HepG2 (cell line): Measurements from ENCODE around the gene WTAP. TPM values are rescaled to one million over a fixed set of nuclear protein-coding genes. Genes with fewer than 3 reads are reported as not detected.

Source experiments
- ATF1 ChIP-seq: IDR thresholded peaks from 2 replicates; pipeline ENCODE4 v1.6.1; 2016; ENCODE audit warnings: mild to moderate bottlenecking, control low read depth
- ATF6 ChIP-seq: sonication (generic); formaldehyde crosslinking; conservative IDR thresholded peaks from 2 replicates; pipeline ENCODE4 v1.4.0; 2020; ENCODE audit warnings: missing genetic modification reagents
- CENPX ChIP-seq: sonication (generic); formaldehyde crosslinking; IDR thresholded peaks from 2 replicates; pipeline ENCODE4 v1.9.0; 2021; ENCODE audit warnings: mild to moderate bottlenecking, missing genetic modification reagents, moderate library complexity
- CSRNP2 ChIP-seq: sonication (generic); formaldehyde crosslinking; conservative IDR thresholded peaks from 2 replicates; pipeline ENCODE4 v1.8.0; 2022; ENCODE audit warnings: low read depth, missing genetic modification reagents
- EZH2 ChIP-seq: conservative IDR thresholded peaks from 2 replicates; pipeline ENCODE4 v1.6.1; 2012; ENCODE audit warnings: mild to moderate bottlenecking, low read depth, low read length, moderate library complexity
- GATA4 ChIP-seq: sonication (generic); IDR thresholded peaks from 2 replicates; pipeline ENCODE4 v1.6.1; 2016; ENCODE audit warnings: antibody characterized with exemption, low read depth, borderline replicate concordance
- IRF1 ChIP-seq: sonication (generic); formaldehyde crosslinking; IDR thresholded peaks from 2 replicates; pipeline ENCODE4 v1.4.0; 2020; ENCODE audit warnings: low read depth, mild to moderate bottlenecking, missing genetic modification reagents
- MYC ChIP-seq: sonication (generic); formaldehyde crosslinking; IDR thresholded peaks from 2 replicates; pipeline ENCODE4 v1.9.0; 2021; ENCODE audit warnings: missing genetic modification reagents, borderline replicate concordance
- NCOA1 ChIP-seq: sonication (generic); formaldehyde crosslinking; IDR thresholded peaks from 2 replicates; pipeline ENCODE4 v1.9.0; 2021; ENCODE audit warnings: missing genetic modification reagents
- REST ChIP-seq, 2 experiments: IDR thresholded peaks; 2 replicates each; pipeline ENCODE4 v1.6.1; 2011 to 2012; ENCODE audit warnings: low read length in 2 of 2, borderline replicate concordance in 1 of 2, low read depth in 1 of 2, mild to moderate bottlenecking in 1 of 2, moderate library complexity in 1 of 2
- SIN3A ChIP-seq: IDR thresholded peaks from 2 replicates; pipeline ENCODE4 v1.6.1; 2011; ENCODE audit warnings: low read depth, mild to moderate bottlenecking, control low read depth, low read length, borderline replicate concordance
- SOX5 ChIP-seq: IDR thresholded peaks from 2 replicates; pipeline ENCODE4 v1.6.1; 2016; ENCODE audit warnings: borderline replicate concordance
- ZNF136 ChIP-seq: sonication (generic); formaldehyde crosslinking; IDR thresholded peaks from 2 replicates; pipeline ENCODE4 v1.8.1; 2022; ENCODE audit warnings: low read depth, mild to moderate bottlenecking, moderate library complexity, missing genetic modification reagents
- ZNF513 ChIP-seq: sonication (generic); formaldehyde crosslinking; conservative IDR thresholded peaks from 2 replicates; pipeline ENCODE4 v1.5.0; 2020; ENCODE audit warnings: missing genetic modification reagents
- ZNF605 ChIP-seq: sonication (generic); formaldehyde crosslinking; IDR thresholded peaks from 2 replicates; pipeline ENCODE4 v1.8.0; 2022; ENCODE audit warnings: mild to moderate bottlenecking, missing genetic modification reagents
- ZNF746 ChIP-seq: sonication (generic); formaldehyde crosslinking; IDR thresholded peaks from 2 replicates; pipeline ENCODE4 v1.8.0; 2022; ENCODE audit warnings: mild to moderate bottlenecking, missing genetic modification reagents
- ZNF749 ChIP-seq: sonication (generic); formaldehyde crosslinking; IDR thresholded peaks from 2 replicates; pipeline ENCODE4 v1.8.0; 2022; ENCODE audit warnings: mild to moderate bottlenecking, missing genetic modification reagents, moderate library complexity, borderline replicate concordance
- ZNF775 ChIP-seq: sonication (generic); formaldehyde crosslinking; IDR thresholded peaks from 2 replicates; pipeline ENCODE4 v1.4.0; 2020; ENCODE audit warnings: missing genetic modification reagents, mild to moderate bottlenecking, moderate library complexity, borderline replicate concordance
- ZSCAN22 ChIP-seq: sonication (generic); formaldehyde crosslinking; IDR thresholded peaks from 2 replicates; pipeline ENCODE4 v1.4.0; 2020; ENCODE audit warnings: mild to moderate bottlenecking, missing genetic modification reagents
- polyA plus RNA-seq, 8 experiments: library from polyadenylated mRNA; depleted of rRNA in 3 of 8; stranded (reverse) in 7 of 8; unstranded in 1 of 8; fragments of >200 nt; fragmentation: Illumina TruSeq in 4 of 8; extraction: Trizol in 4 of 8; gene quantifications; 2 replicates each; pipeline versions ENCODE4 v1.2.1 to v1.2.3, GENCODE V29; 2011 to 2016; ENCODE audit warnings: low read depth in 4 of 8, missing spikeins in 1 of 8, mixed read lengths in 1 of 8; ENCODE audit not compliant: insufficient read depth in 1 of 8
- total RNA-seq, 5 experiments: library from RNA; depleted of rRNA; stranded (reverse); fragments of >200 nt; fragmentation: Illumina TruSeq; extraction: Trizol; gene quantifications; 2 replicates each; pipeline ENCODE4 v1.2.3, GENCODE V29; 2016; ENCODE audit warnings: low read depth in 1 of 5

The WTAP gene
- total and polyA plus RNA-seq, 2 of the 13 experiments (the other 11 are each of a cell fraction or from before 2014, with no cell fraction given) = 31.6 to 167 TPM

- TF ChIP-seq REST (IDR thresholded peaks at IDR 0.05; ENCODE audit: borderline replicate concordance in 1 of 2, low read depth in 1 of 2, low read length in 2 of 2) = peak; percentile 35 to 78
- TF ChIP-seq NCOA1 = peak; percentile 97
- TF ChIP-seq SOX5 (CRISPR knock-in tag) = peak; percentile 69; the same call in 1 of the 2 replicates
- TF ChIP-seq ATF1 (CRISPR knock-in tag) = peak; percentile 91
- peak; percentile 51; the same call in 1 of the 2 replicates for TF ChIP-seq ATF6 (CRISPR knock-in tag)
- no peak for TF ChIP-seq CSRNP2
- peak; percentile 16; the same call in 1 of the 2 replicates for TF ChIP-seq ZSCAN22 (CRISPR knock-in tag)
- no peak for TF ChIP-seq ZNF749
- TF ChIP-seq IRF1 (CRISPR knock-in tag) = peak; percentile 41; the same call in 1 of the 2 replicates
- TF ChIP-seq GATA4 = no peak
- TF ChIP-seq MYC (CRISPR knock-in tag) = peak; percentile 91
- TF ChIP-seq ZNF513 = peak; percentile 92; the same call in 1 of the 2 replicates
- TF ChIP-seq ZNF136 (CRISPR knock-in tag) = peak; percentile 94; the same call in 1 of the 2 replicates
- TF ChIP-seq SIN3A = peak; percentile 92
- TF ChIP-seq ZNF746 = no peak; the same call in 1 of the 2 replicates
- TF ChIP-seq EZH2 = no peak
- peak; percentile 81 for TF ChIP-seq ZNF605 (CRISPR knock-in tag)
- TF ChIP-seq CENPX (CRISPR knock-in tag) = no peak
- no peak; the same call in 1 of the 2 replicates for TF ChIP-seq ZNF775 (CRISPR knock-in tag)
Measured at GRCh38 chr6:159761873-159762680, 34.8 kb downstream of the WTAP start, which contains the start of gene ACAT2 (continued).
